NCI-H2227 (cell line): ENCODE data around the gene DMD.
"Not testable (repeated sequence)": the region's sequence is repeated elsewhere in the genome, so short reads cannot be mapped to it uniquely, and the experiment has no call there.

Source experiments
- DNase-seq: peaks from one replicate; lab custom pipeline; 2025; ENCODE audit not compliant: unreplicated experiment; lab: John Stamatoyannopoulos, UW

The DMD gene

GRCh38 chrX:32087663-32088062 lies 1123.7 kb downstream of the DMD start:
- no peak for DNase-seq

DNA sequence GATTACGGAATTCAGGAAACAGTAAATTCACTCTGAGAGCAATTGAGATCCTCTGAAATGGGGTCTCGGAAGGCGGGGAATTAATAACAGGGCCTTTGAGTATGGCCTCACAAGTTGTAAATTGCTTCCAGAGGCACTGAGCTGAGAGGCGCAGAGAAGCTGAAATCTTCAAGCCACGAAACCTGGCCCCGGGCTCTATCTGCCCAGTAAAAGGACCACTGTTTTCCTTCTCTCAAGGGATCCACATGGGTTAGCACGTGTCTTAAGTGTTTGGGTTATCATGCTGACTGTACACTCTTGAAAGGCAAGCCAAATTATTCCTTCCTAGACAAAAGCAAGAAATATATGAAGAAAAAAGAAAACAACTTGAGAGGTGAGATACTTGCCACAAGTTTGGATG lies 1126.6 kb downstream of the DMD start:
- DNase-seq = no peak

DNA sequence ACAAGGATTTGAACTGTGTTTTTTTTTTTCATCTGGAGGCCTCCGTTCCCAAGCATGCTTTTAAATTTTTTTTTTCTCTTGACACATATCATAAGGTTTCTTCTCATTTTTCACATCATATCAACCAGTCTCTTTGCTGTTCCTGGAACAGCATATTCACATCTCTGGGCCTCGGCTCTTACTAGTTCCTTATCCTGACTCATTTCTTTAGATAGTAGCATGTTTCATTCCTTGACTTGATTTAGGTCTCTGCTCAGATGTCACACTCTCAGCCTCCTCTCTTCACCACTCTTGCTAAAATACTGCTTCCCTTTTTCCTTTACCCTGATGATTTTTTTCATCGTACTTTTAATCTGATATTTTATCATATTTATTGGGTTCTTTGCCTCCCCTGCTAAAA lies 1163.1 kb downstream of the DMD start:
- no peak for DNase-seq

DNA sequence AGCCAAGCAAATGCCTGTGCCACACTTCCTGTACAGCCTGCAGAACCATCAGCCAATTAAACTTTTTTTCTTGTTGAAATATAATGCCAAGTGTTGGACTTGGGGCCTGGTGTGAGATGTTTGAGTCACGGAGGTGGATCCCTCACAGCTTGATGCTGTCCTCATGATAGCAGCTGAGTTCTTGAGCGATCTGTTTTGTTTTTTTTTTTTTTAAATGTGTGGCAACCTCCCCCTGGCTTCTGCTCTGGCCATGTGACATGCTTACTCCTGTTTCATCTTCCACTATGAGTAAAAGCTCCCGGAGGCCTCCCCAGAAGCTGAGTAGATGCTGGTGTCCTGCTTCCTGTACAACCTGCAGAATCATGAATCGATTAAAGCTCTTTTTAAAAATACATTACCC lies 1166.2 kb downstream of the DMD start:
- no peak for DNase-seq

DNA sequence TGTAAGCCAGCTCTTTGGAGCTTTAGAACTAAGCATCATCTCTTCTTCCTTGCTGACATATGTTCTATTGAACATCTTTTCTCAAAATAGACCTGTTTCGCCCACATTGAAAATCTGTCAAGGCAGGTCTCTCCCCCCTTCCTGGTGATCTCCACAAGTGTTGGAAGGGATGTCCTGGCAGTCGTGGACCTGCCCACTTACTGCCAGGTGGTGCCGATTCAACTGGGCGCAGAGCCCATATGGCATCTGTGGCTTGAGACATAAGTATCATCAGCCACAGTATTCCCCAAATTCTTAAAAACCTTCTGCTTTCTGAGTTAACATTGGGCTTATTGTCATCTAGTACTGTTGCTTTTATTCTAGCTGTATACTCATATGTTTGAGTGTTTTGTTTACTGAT lies 1170.2 kb downstream of the DMD start:
- DNase-seq = no peak

GRCh38 chrX:32026772-32027171 lies 1184.6 kb downstream of the DMD start:
- DNase-seq = no peak

DNA sequence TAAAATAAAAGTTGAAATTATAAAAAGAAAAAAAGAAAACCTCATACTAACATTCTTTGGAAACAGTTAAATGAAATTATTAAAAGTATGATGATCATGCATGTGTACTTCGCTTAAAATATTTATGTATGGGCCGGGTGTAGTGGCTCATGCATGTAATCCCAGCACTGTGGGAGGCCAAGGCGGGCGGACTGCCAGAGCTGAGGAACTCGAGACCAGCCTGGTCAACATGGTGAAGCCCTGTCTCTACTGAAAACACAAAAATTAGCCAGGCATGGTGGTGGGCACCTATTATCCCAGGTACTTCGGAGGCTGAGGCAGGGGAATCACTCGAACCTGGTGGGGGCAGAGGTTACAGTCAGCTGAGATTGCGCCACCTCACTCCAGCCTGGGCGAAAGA lies 1187.3 kb downstream of the DMD start:
- no peak for DNase-seq

DNA sequence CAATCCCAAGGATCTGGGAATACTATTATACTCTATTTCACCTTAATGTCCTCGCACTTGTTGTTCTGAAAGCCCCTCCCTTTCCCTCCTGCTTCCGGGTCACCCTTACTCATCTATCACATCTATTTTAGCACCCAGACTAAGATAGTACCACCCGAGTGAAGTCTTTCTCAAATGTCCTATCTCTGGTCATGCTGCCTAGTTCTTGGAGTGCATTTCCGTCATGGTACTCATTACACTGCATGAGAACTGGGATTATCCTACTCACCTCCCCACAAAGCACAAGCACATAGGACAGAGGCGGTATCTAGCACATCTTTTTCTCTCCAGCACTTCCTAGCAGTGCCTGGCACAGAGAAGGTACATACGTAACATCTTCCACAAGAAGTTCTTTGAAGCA lies 1195.2 kb downstream of the DMD start:
- no peak for DNase-seq

- no peak for DNase-seq
Measured at GRCh38 chrX:32010948-32011347, 1200.4 kb downstream of the DMD start.

GRCh38 chrX:32010212-32010611 lies 1201.1 kb downstream of the DMD start:
- no peak for DNase-seq

GRCh38 chrX:31993637-31994036 lies 1217.7 kb downstream of the DMD start:
- DNase-seq = no peak

DNA sequence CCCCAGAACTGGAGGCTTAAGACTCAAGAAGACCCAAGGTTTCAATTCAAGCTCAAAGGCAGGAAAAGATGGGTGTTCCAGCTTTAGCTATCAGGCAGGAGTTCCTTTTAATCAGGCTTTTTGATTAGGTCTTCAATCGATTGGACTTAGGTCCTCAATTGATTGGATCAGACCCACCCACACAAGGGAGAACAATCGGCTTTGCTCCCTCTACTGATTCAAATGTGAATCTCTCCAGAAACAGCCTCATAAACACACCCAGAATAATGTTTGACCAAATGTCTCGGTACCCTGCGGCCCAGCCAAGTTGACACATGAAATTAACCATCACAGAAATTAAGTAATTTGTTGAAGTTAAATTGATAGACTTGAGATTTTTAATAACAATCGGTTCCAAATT lies 1222.4 kb downstream of the DMD start:
- no peak for DNase-seq

DNA sequence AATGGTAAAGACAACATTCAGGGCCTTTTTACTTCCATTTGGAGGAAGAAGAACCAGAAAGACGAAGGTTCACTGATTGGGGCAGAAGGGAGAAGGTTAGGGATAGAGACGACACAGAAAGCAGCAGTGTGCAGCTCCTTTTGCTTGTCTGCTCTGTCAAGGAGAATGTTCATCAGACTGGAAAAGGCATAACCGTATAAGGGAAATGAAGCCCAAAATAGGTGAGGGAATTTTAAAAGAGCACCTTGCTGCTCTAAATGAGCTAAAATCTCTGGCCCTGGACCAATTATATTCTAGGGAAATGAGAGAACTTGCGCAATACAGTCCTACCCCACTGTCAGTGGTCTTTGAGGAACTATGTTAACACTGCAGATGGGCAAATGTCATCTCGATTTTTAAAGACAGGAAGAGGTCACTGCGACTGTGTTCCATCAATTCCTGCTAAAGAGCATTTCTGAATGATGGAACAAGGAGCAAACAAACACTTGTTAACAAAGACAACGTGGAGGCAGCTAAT lies 1229.7 kb downstream of the DMD start:
- DNase-seq = no peak

GRCh38 chrX:31969714-31970113 lies 1241.6 kb downstream of the DMD start:
- no peak for DNase-seq

DNA sequence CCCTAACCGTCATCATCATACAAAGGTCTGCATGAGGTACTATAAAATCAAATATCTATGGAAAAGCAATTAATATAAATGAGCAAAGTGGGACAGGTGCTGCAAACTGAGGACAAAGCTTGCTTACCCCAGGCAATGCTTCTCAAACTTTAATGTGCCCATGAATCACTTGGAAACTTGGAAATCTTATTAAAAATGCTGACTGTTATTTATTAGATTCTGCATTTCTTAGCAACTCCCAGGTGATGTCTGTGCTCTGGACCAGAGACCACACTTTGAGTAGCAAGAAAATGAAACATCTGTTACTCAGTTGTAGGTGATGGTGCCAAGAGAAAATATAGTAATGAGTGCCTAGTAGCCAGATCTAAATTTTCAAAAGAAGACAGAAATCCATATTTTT lies 1249.1 kb downstream of the DMD start:
- DNase-seq = no peak

GRCh38 chrX:31934842-31935370 lies 1276.4 kb downstream of the DMD start:
- no peak for DNase-seq

- no peak for DNase-seq
Measured at GRCh38 chrX:31934015-31934414, 1277.3 kb downstream of the DMD start.

GRCh38 chrX:31932769-31933168 lies 1278.6 kb downstream of the DMD start:
- DNase-seq = no peak

DNA sequence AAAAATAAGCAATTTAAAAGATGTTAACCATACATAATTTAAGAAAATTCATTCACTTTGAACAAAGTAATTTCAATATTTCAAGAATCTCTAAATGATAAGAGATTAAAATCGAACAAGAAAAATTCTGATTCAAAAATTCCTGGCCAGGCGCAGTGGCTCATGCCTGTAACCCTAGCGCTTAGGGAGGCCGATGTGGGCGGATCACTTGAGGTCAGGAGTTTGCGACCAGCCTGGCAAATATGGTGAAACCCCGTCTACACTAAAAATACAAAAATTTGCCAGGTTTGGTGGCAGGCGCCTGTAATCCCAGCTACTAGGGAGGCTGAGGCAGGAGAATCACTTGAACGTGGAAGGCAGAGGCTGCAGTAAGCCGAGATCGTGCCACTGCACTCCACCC lies 1279.0 kb downstream of the DMD start:
- DNase-seq = not testable (repeated sequence)

GRCh38 chrX:31931225-31931624 lies 1280.1 kb downstream of the DMD start:
- no peak for DNase-seq

DNA sequence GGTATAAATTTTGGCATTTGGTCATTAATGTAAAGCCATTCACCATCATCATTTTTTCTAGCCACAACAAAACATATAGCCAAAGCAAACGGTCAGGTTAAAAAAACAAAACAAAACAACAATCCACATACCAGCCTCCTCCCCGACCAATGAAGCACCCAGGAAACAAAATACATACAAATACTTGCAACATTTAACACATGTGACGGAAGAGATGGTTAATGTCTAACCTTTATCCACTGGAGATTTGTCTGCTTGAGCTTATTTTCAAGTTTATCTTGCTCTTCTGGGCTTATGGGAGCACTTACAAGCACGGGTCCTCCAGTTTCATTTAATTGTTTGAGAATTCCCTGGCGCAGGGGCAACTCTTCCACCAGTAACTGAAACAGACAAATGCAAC lies 1282.0 kb downstream of the DMD start:
- DNase-seq = no peak

- DNase-seq = no peak
Measured at GRCh38 chrX:31921236-31921635, 1290.1 kb downstream of the DMD start.

DNA sequence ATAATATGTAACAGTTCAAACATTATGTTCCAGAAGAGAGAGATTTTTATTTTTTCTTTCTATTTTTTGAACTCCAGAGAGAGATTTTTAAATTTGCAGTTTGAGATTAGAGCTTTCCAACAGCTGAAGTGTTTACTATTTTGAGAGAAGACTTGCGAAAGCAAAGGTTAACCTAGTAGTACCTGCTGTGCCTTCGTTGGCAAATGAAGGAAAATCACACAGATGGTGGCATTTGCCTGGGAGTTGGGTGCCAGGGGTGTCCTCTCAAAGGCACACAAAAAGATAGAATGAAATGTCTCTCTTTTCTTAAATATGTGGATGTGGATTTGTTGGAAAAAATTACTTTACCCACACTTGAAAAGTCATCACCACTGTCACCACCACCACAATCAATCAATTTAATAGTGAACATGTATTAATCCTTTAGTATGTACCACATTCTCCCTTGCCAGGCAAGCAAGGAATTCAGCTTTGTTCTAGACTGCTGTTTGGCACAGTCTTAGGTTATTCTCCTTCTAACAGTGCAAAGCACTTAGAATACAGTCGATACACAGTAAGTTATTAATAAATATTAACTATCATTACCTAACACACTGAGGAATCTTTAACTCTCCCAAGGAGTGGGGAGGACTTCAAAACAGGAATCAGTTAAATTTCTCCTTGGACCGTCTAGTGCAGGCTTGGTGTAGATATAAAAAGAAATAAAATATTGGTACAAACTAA lies 1301.3 kb downstream of the DMD start:
- no peak for DNase-seq
